Activated gamma-delta T cell treated with anti-CD3 and anti-CD28 coated beads, Interleukin-2, amount 50 U/mL, for 16 hours (primary cell): ENCODE measurements around the gene EFEMP2.
A peak's percentile ranks its signal among the peaks of the same experiment; 100 is the strongest.

Experiments used
- DNase-seq: peaks from one replicate; pipeline ENCODE4 v3.0.0-alpha.2; 2020; ENCODE audit warnings: low read depth

Gene EFEMP2

GRCh38 chr11:65872586-65873317, at the start of gene EFEMP2:
Gene EFEMP2, minus strand, starts transcription at chr11:65872800. Its CDS starts 446 bp downstream, at chr11:65872354.
- no peak for DNase-seq

- DNase-seq, result no peak
Observed at GRCh38 chr11:65921876-65922275, 49.3 kb upstream of the EFEMP2 start.

DNA sequence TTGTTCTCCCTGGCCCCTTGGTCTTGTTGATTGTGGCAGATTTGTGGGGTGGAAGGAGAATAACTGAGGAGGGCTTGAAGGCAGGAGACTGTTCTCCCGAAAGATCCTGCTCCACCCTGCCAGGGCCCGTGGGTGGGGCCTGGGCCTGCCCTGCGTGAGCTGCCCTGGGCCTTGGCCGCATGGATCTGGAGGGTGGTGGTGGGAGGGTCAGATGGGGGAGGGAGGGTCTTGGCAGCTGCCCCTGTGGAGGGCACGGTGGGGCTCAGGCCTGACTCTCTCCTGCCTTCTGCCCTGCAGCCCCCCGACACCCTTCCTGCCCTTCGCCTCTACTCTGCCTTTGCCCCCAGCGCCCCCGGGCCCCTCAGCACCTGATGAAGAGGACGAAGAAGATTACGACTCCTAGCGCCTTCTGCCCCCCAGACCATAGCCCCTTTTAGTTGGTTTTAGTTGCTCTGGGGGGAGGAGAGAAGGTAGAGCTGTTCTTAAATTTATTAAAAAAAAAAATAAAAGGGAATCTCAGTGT, 48.5 kb upstream of the EFEMP2 start:
- DNase-seq, result no peak

- no peak for DNase-seq
Observed at GRCh38 chr11:65920372-65920802, 47.8 kb upstream of the EFEMP2 start.

GRCh38 chr11:65919573-65920371, 47.2 kb upstream of the EFEMP2 start:
- DNase-seq, result peak; percentile 44

GRCh38 chr11:65919141-65919572, 46.6 kb upstream of the EFEMP2 start, which contains the start of gene DRAP1:
Gene DRAP1, plus strand, starts transcription at chr11:65919426. Its CDS starts 76 bp downstream, at chr11:65919502.
- peak; percentile 99 for DNase-seq

DNA sequence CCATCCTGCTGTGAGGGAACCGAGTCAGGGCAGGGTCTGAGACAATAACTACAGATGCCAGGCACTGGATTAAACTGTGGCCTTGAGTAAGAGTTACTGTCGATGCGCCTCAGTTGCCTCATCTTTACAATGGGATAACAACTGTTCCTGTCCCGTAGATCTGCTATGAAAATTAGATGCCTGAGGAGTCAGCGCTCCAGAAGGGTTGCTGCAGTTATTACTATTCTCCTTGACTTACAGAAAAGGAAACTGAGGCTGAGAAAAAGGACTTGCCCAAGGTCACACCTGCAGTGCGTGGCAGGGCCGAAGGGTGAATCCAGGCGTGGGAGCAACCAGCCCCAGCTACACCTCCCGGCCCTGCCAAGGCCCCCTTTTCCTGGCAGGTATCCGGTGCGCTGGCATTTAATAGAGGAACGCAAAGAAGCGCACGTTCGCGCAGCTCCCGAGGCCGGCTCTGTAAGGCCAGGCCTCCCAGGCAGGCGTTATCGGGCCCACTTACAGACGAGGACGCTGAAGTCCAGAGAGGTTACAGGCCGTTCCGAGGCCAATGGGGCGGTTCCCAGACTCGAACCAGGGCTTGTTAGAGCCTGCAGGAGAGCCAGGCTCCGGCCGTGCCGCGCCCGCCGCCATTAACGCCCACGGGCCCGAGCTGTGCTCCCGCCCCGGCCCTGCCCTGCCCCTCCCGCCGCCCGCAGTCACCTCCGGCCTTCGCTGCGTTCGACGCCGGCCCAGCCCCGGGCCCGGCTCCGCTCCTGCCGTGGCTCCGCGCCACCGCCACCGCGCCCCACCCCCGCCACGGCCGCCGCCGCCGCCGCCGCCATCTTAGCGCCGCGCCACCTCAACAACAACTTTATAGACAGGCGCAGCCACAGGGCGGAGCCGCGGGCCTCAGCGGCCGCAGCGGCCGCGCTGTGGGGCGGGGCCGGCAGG, 45.9 kb upstream of the EFEMP2 start, which contains the start of gene C11orf68:
Gene C11orf68, minus strand, starts transcription at position 852 of the 930 bp plus-strand sequence. Its CDS starts 31 bp downstream, at position 821.
- DNase-seq, result no peak

- no peak for DNase-seq
Observed at GRCh38 chr11:65917434-65918210, 45.0 kb upstream of the EFEMP2 start.

GRCh38 chr11:65917077-65917433, 44.5 kb upstream of the EFEMP2 start:
- DNase-seq, result no peak

GRCh38 chr11:65916391-65916790, 43.8 kb upstream of the EFEMP2 start:
- DNase-seq, result no peak

GRCh38 chr11:65915821-65916251, 43.2 kb upstream of the EFEMP2 start:
- no peak for DNase-seq

- DNase-seq, result no peak
Observed at GRCh38 chr11:65915101-65915820, 42.7 kb upstream of the EFEMP2 start.

DNA sequence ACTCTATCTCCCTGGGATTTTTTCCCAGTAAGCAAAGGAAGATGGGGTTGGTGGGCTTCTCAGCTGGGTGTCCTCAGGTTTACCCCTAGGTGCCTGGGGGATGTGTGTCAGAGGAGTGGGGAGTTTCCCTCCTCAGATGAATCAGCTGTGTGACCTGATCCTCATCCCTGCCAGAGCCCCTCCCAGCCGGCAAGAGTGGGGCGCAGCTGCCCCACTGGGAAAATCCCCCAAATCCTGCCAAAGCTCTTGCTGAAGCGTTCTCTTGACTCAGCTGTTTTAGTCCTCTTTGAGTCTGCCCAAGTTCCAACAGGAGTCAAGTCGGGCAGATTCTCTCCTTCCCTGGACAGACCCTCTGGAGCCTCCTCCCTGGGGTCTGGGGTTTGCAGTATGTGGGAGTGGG, 40.2 kb upstream of the EFEMP2 start:
- DNase-seq, result no peak

DNA sequence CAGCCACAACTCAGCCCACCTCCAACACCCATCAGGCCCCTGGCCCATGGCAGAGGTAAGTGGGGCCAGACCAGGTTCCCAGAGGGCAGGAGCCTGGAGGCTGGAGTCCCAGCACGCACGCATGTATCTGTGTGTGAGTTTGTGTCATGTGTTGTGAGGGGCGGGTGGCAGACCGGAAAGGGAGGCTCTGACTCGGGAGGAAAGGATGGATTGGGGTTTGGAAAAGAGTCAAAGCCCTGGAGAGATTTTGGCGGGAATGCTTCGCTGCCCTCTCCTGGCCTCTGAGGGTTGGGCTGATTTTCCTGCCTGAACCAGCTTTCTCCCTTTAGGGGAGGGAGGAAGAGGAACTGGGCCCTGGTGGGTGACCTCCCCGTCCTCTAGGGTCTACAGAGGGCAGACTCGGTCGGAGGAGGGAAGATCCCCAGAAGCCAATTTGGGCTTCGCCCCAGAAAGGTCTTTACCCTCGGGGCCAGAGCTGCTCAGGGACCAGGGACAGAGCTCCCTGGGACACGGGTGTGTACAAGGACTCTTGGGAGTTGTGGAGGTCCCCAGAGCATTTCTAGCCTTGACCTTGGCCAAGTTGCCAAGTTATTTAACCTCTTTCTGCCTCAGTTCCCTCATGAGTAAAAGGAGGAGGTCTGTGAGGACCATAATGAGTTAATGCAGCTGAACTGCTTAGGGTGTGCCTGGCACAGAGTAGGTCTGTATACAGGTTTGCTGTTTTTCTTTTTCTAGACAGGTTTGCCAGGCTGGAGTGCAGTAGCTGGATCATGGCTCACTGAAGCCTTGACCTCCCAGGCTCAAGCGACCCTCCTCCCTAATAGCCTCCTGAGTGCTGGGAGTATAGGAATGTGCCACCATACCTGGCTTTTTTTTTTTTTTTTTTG, 39.3 kb upstream of the EFEMP2 start:
- DNase-seq, result no peak

DNA sequence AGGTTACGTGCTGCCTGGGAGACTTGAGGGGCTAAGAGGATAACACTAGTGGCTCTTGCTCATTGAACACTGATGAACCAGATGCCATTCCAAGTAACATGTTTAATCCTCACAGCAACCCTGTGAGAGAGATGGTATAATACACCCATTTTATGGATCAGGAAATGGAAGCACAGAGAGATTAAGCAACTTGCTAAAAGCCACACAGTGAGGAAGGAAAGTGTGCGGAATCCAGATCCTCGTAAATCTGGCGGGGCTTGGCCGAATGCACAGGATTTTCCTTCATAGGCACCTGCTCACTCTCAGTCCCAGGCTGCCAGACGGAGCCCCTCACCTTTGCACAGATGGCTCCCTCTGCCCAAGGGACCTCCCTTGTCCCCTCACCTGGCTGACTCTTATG, 35.3 kb upstream of the EFEMP2 start:
- DNase-seq, result no peak

- DNase-seq, result no peak
Observed at GRCh38 chr11:65906602-65907001, 34.0 kb upstream of the EFEMP2 start.

DNA sequence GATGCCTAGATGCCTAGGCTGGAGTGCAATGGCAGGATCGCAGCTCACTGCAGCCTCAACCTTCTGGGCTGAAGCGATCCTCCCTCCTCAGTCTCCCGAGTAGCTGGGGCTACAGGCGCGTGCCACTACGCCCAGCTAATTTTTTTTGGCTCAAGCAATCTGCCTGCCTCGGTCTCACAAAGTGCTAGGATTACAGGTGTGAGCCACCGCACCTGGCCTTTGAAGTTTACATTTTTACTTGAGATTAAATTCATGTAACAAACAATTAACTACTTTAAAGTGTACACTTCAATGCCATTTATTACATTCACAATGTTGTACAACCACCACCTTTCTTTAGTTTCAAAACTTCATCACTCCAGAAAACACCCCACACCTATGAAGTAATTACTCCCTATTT, 31.1 kb upstream of the EFEMP2 start:
- no peak for DNase-seq

DNA sequence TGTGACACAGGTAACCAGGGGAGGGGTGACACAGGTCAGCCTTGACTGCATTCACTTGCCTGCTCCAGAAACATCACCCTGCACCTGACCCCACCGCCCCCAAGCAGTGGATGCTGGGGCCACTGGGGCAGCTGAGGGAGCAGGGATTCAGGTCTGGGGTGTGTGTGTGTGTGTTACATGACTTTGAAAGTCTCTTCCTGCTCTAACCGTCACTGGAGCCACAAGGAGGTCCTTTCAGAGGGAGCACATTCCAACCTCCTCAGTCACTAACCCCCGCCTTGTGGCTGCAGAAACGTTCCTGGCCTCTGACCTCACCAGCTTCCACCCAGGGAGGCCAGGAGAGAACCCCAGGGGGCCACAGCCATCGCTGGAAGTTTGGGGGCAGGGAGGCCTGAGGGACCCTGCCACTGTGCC, 30.5 kb upstream of the EFEMP2 start:
- no peak for DNase-seq

DNA sequence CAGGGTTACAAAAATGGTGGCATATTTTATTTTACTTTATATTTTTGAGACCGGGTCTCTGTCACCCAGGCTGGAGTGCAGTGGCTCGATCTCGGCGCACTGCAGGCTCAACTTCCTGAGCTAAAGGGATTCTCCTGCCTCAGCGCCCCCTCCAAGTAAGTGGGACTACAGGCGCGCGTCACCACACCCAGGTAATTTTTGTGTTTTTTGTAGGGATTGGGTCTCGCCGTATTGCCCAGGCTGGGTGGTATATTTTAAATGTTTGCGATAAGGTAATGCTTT, 28.2 kb upstream of the EFEMP2 start:
- DNase-seq, result no peak
